HG02885 (cell line): ENCODE data around the gene FOXO3B.
A peak's percentile ranks its signal among the peaks of the same experiment; 100 is the strongest.
"Not testable (repeated sequence)": the region's sequence is repeated elsewhere in the genome, so short reads cannot be mapped to it uniquely, and the experiment has no call there.

ENCODE experiments used
- ATAC-seq: cut with Tn5 transposase; IDR thresholded peaks from one replicate; pipeline ENCODE4 v1.9.1; 2021; ENCODE audit warnings: mild to moderate bottlenecking; ENCODE audit not compliant: unreplicated experiment, poor library complexity

The FOXO3B gene

DNA sequence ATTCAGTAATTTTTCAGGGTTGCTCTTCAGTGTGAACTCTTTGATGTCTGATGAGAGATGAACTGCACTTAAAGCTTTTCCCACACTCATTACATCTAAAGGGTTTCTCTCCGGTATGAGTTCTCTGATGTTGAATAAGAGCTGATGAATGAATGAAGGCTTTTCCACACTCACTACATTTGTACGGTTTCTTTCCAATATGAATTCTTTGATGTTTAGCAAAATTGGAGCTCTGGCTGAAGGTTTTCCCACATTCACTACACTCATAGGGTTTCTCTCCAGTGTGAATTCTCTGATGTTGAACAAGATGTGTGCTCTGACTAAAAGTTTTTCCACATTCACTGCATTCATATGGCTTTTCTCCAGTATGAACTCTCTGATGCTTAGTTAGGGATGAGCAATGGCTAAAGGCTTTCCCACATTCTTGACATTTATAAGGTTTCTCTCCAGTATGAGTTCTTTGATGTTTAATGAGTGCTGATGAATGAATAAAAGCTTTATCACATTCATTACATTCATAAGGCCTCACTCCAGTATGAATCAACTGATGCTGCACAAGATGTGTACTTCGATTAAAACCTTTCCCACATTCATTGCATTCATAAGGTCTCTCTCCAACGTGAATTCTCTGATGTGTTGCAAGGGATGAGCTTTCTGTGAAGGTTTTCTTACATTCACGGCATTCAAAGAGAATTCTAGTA lies 20.0 kb downstream of the FOXO3B start:
- ATAC-seq = not testable (repeated sequence)

- ATAC-seq = peak; percentile 53
These were observed 32.0 kb downstream of the FOXO3B start for GRCh38 chr17:18650094-18650493.

GRCh38 chr17:18644291-18644690 lies 37.8 kb downstream of the FOXO3B start, which contains the start of gene TBC1D28:
Gene TBC1D28 (minus strand): TSS chr17:18644391. CDS start chr17:18641352, 3,039 bp downstream.
- ATAC-seq = not testable (repeated sequence)

- not testable (repeated sequence) for ATAC-seq
These were observed 39.0 kb downstream of the FOXO3B start for GRCh38 chr17:18643124-18643523.

GRCh38 chr17:18638357-18638756 lies 43.8 kb downstream of the FOXO3B start:
- ATAC-seq = not testable (repeated sequence)

DNA sequence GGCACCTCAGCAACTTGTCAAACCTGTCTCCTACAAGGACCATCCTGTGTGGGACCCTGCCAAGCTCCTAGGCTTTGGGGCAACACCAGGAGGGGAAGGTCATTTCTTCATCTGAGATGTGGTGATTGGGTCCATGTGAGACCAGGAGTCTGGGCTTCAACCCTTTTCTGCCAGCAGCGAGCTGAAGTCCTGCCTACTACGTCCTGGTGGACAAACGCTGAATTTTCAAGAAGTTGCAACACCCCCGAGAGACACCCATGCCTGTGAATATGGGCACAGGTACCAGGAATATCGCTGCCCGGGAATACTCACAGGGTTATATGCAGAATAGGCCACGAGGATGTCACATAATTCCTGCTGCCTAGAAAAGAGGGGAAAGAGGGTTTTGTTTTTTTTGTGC lies 45.9 kb downstream of the FOXO3B start:
- ATAC-seq = not testable (repeated sequence)

DNA sequence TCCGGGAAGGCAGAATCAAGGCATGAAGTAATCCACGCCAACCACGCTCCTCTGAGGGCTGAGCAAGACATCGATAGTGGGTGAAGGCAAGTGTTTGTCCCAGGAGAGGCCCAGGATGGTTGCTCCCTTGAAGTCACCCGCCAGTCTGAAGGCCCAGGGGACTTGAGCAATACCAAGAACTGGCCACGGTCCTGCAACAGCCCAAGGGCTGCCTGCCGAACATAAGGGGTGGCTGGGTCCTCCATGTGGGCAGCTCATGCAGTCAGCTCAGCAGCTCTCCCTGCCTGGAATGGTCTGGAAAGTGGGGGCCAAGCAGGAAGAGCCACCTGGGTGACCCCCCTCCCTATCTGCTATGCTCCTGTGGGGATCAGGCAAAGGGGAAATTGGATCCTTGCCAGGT lies 46.3 kb downstream of the FOXO3B start:
- not testable (repeated sequence) for ATAC-seq

DNA sequence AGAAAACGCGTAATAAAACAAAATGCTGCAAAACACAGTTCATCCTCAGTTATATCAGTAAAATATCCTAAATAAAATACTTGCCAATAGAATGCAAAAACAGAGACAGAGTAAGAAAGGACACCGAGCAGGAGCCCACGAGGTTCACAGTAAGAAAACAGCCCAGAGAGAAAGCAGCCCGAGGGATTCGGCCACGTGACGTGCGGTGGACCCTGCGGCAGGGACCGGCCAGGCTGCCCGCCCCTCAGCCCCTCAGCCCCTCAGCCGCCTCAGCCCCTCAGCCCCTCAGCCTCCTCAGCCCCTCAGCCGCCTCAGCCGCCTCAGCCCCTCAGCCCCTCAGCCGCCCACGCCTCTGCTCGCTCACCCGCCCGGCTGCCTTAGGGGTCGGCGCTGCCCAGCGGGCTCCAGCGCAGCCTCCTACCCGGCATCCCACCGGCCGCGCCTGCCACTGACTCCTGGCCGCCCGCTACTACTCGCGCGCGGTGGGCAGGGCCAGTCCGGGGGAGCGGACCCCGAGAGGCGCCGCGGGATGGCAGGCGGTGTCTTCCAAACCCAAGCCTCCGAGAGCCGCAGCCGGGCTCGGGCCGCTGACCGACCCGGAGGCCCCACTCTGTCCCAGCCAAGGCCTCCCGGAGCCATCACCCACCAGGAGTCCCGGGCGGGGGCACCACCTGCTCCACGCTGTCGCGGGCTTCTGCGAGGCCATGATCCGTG lies 47.4 kb downstream of the FOXO3B start:
- ATAC-seq = not testable (repeated sequence)
